ENCODE measurements around the gene PSMB5. TPM values are rescaled to one million over a fixed set of nuclear protein-coding genes. Genes with fewer than 3 reads are reported as not detected.

The PSMB5 gene
- total and polyA plus RNA-seq, 9 of the 15 experiments (the other 6 are each of a cell fraction or from before 2014, with no cell fraction given), result 198 to 1,870 (median 269) TPM

DNA sequence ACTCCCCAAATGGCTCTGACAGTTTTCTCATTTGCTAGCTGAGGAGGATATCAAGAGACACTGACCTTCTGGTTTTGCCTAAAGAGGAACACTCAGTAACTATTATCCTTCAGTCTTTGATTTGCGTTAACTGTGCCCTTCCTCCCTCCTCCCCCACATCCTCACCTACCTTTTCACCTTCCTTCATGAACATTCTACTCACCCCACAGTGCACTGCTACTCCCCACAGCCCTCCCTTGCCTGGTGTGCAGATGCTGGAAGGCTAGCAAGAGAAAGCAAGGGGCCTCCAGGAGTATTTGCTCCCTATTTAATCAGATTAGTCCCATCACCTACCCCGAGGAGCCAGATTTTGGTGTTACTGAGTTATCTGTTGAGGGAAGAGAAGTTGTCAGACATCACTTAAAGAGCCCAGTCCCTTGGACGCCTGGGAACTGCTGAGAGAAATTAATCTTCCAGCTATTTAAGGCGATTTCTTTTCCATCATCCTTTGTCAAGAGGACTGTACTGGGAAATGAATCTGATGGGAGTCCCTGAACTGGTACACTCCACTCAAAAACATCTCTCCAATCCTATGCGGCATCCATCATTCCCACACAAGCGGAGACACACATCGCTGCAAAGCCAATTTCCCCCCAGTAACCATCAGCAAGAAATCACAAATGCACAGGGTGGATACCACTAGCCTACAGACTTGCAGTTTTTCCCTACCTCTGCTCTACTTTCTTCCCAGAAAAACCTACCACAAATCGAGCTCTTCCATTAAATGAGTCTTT lies 11.5 kb downstream of the PSMB5 start:
- ATAC-seq, result no peak
- CTCF ChIA-PET (ENCODE audit: low intra/inter-chr PET ratio), result no interaction called here

More for the DNA sequence above, 11.5 kb downstream of the PSMB5 start:
- Histone ChIP-seq H3K9me1 (ENCODE audit: control insufficient read depth, insufficient read depth, low read length) (no peaks in the 10 kb centered on the region), H3K36me3 (ENCODE audit: control insufficient read depth, insufficient read depth, low read length) (peaks cover 30% of the 10 kb centered on the region), H3K79me2 (ENCODE audit: control insufficient read depth, insufficient read depth, low read length) (no peaks in the 10 kb centered on the region; the same call in 2 of the 3 replicates), H2AFZ (ENCODE audit: low read depth, low read length) (no peak overlapping the region), H4K20me1 (replicated peaks; ENCODE audit: control insufficient read depth, insufficient read depth, low read length) (peaks cover 10% of the 10 kb centered on the region; the same call in 1 of the 2 replicates), H3K9ac (ENCODE audit: insufficient read depth in 1 of 2, low read depth in 2 of 2, low read length in 2 of 2) (no peak overlapping the region), H3K4me1 (replicated peaks in 1 of 2; ENCODE audit: control insufficient read depth in 2 of 2, insufficient read depth in 2 of 2, low read length in 2 of 2) (peaks cover 17 to 41% of the 10 kb centered on the region in 2 experiments; a peak in 4 of 5 replicates), H3K27ac (ENCODE audit: extremely low read depth, low read depth, low read length) (no peak overlapping the region), H3K4me2 (ENCODE audit: insufficient read depth, low read length) (no peak overlapping the region), H3K9me3 (replicated peaks; ENCODE audit: control insufficient read depth, insufficient read depth, low read depth, low read length) (no peaks in the 10 kb centered on the region), H3K4me3 (no peak overlapping the region), H3K27me3 (ENCODE audit: control insufficient read depth in 2 of 2, insufficient read depth in 2 of 2, low read length in 2 of 2) (no peaks in the 10 kb centered on the region)
- WGBS (ENCODE audit: insufficient coverage, low coverage, missing lambda C conversion rate), result 51% methylated on average over 8 of the region's 8 CpGs
- TF ChIP-seq ZNF780A (CRISPR knock-in tag; IDR thresholded peaks at IDR 0.05) (no peak), GATAD2A (IDR thresholded peaks at IDR 0.05) (no peak), ARID1B (IDR thresholded peaks at IDR 0.05) (no peak), ZNF263 (CRISPR knock-in tag; IDR thresholded peaks at IDR 0.05; ENCODE audit: borderline replicate concordance) (0 out of 2 replicates have a peak, but pooled peaks have one; percentile 21)
- TF ChIP-seq, protein P1, sequence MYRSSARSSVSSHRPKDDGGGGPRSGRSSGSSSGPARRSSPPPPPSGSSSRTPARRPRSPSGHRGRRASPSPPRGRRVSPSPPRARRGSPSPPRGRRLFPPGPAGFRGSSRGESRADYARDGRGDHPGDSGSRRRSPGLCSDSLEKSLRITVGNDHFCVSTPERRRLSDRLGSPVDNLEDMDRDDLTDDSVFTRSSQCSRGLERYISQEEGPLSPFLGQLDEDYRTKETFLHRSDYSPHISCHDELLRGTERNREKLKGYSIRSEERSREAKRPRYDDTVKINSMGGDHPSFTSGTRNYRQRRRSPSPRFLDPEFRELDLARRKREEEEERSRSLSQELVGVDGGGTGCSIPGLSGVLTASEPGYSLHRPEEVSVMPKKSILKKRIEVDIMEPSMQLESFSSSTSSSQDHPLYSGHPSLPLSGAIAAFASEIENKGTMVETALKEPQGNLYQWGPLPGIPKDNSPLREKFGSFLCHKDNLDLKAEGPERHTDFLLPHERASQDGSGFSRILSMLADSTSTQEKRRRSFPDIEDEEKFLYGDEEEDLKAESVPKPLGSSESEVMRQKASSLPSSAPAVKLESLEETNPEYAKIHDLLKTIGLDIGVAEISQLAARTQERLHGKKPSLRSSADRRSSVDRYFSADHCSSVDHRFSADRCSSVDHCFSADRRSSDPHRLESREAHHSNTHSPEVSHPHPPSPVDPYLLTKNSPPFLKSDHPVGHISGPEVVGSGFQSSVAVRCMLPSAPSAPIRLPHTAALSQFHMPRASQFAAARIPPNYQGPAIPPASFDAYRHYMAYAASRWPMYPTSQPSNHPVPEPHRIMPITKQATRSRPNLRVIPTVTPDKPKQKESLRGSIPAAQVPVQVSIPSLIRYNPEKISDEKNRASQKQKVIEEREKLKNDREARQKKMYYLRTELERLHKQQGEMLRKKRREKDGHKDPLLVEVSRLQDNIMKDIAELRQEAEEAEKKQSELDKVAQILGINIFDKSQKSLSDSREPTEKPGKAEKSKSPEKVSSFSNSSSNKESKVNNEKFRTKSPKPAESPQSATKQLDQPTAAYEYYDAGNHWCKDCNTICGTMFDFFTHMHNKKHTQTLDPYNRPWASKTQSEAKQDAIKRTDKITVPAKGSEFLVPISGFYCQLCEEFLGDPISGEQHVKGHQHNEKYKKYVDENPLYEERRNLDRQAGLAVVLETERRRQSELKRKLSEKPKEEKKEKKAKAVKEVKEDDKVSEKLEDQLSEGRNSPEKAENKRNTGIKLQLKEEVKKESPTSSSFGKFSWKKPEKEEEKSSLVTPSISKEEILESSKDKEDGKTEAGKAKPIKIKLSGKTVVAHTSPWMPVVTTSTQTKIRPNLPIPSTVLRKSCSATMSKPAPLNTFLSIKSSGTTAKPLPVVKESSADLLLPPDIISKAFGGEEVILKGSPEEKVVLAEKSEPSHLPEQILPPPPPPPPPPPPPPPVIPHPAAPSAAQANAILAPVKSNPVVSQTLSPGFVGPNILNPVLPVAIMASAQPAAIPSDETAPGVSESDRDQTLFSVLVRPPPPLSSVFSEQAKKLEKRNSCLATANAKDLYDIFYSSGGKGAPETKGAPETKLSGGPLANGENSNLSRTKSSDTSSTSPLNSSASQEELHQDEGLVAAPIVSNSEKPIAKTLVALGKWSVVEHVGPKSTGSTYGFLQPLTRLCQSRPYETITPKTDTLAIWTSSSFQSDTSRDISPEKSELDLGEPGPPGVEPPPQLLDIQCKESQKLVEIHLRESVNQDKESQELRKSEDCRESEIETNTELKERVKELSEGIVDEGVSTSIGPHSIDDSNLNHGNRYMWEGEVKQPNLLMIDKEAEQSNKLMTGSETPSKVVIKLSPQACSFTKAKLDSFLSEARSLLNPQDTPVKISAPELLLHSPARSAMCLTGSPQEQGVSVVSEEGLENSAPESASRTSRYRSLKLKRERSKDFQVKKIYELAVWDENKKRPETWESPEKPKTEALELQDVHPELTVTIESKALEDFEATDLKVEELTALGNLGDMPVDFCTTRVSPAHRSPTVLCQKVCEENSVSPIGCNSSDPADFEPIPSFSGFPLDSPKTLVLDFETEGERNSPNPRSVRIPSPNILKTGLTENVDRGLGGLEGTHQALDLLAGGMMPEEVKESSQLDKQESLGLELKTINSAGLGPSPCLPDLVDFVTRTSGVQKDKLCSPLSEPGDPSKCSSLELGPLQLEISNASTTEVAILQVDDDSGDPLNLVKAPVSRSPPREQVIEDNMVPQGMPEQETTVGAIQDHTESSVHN (IDR thresholded peaks at IDR 0.05; ENCODE audit: borderline replicate concordance in 1 of 2, low read depth in 1 of 2), result no peak
- POLR2A ChIA-PET, result interaction anchor here (0.6 to 6.6 kb wide), 10 partner anchors 8 to 1292 kb away, joined by 3 to 65 read pairs (median 4); no protein-coding TSS in a partner anchor
- intact Hi-C loops (cut with micrococcal nuclease), result no loop called here
- FAIRE-seq (no peak), DNase-seq (ENCODE audit: extremely low read depth in 1 of 4, low spot score in 3 of 4) (no peak)
- no TSS peak for BruUV-seq (replicated peaks)
- in situ Hi-C loops (cut with MboI), result no loop called here
